ENCODE results near the gene TPPP3.

- TF ChIP-seq CTCF (conservative IDR thresholded peaks at IDR 0.05) (no peak), EZH2 (IDR thresholded peaks at IDR 0.05; ENCODE audit: low read depth) (no peak)
Measured at GRCh38 chr16:67438098-67438791, 44.9 kb upstream of the TPPP3 start.

Measured in PC-9 (cell line).